GM12873 (cell line): ENCODE data around the gene RNGTT.

Experiments
- TF ChIP-seq, protein P1 (sequence below): IDR thresholded peaks from 2 replicates; pipeline ENCODE4 v1.5.1; 2012; ENCODE audit warnings: low read depth, mild to moderate bottlenecking, moderate library complexity, low read length, control low read depth; ENCODE audit not compliant: insufficient read depth; ENCODE audit errors: missing control alignments

The RNGTT gene

DNA sequence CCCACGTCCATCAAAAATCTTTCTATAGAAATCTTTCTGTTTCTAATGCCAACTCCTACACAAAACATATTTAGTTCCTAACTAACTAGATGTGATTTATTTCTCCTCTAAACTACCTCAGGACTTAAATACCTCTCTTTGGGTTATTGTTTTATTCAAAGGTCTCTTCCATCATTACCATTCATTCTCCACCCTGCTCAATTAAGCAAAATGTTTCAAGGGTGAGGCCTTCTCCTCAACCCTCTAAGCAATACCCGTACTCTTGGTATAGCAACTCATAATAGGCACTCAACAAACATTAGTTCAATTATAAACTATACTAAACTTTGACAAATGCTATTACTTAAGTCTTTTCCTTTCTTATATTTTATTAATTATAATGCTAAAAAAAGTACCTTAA, 111.4 kb downstream of the RNGTT start:
- TF ChIP-seq, protein P1, sequence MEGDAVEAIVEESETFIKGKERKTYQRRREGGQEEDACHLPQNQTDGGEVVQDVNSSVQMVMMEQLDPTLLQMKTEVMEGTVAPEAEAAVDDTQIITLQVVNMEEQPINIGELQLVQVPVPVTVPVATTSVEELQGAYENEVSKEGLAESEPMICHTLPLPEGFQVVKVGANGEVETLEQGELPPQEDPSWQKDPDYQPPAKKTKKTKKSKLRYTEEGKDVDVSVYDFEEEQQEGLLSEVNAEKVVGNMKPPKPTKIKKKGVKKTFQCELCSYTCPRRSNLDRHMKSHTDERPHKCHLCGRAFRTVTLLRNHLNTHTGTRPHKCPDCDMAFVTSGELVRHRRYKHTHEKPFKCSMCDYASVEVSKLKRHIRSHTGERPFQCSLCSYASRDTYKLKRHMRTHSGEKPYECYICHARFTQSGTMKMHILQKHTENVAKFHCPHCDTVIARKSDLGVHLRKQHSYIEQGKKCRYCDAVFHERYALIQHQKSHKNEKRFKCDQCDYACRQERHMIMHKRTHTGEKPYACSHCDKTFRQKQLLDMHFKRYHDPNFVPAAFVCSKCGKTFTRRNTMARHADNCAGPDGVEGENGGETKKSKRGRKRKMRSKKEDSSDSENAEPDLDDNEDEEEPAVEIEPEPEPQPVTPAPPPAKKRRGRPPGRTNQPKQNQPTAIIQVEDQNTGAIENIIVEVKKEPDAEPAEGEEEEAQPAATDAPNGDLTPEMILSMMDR, result no peak

DNA sequence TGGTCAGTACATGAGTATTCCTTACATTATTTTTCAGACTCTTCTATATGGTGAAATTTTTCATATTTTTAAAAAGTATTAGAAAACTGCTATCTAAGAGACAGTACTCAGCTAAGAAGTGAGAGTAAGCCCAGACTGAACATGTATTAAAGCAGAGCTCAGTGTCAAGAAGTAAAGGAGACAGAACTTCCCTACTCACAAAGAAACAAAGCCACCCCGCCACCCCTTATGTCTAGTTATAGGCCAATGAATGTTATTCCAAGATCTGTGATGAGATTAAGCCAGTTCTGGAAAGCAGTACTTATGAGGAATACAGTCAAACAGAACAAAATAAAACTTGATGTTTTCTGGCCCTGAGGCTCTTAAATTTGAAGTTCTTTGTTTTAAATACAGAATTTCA, 114.5 kb downstream of the RNGTT start:
- TF ChIP-seq, protein P1, result no peak

DNA sequence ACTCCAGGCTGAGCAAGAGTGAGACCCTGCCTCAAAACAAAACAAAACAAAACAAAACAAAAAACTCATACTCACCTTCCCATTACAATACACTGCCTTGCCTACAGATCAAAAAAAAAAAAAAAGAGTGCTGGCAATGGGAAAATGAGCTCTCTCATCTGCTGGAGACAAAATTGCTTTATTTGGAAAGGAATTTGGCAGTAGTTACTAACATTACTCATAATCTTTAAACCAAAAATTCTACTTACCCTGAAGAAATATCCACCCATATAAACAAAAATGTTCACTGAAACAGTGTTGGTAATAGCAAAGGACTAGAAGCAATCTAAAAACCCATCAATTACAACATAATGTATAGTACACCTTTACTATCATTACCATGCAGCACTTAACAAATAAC, 120.4 kb downstream of the RNGTT start:
- TF ChIP-seq, protein P1, result no peak

DNA sequence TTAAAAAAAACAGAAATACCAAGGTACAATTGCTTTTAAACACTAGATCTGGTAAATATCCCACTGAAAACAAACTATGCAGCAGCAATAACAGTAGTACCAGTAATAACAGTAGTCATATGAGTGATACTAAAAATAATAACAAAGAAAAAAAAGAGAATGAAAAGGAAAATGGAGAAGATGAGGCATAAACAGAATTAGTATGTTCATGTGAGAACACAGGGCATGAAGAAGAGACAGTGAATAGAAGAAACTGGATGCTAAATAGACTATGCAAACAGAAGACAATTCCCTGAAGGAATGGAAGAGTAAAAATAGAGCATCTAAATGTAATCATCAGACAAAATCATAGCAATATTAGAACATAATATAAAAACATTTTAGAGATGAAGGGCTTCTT, 121.1 kb downstream of the RNGTT start:
- TF ChIP-seq, protein P1, result no peak

DNA sequence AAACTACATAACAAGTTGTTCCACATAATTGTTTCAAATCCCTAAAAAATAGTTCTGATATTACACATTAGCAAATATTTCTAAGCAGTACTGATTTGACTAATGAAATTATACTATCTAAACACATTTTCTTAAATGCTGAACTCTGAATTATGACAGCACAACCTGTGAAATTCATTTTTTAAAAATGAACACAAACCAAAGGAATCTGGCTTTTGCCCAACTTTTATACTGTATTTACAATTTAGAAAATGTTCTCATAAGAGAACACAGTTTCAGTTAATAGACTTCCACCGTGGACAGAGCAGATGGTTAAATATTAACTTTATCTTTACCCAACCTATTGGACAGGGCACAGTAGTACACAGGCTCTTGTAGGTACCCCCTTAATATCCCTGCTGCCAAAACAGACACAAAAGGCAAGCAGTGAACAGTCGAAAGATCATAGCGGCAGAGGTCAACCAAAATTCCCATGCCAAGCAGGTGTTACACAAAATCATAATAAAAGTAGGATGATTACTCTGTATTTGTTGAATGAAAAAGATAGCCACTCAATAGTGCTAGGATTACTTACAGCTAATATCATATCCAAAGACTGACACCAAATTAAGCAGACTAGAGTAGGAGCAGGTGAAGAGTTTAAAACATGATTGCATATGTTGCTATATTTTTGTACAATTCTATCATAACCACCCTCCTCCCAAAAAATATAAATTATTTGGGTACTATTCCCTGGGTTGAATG, 122.5 kb downstream of the RNGTT start:
- TF ChIP-seq, protein P1, result no peak

DNA sequence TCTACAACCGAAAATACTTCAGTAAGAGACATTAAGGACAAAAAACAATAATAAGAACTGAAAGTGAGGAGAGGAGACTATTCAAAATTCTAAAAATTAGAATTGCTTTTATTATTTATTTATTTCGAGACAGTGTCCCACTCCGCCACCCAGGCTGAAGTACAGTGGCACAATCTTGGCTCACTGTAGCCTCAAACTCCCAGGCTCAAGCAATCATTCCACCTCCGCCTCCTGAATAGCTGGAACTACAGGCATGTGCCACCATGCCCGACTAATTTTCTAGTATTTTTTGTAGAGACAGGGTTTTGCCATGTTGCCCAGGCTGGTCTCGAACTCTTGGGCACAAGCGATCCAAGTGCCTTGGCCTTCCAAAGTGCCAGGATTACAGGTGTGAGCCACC, 123.1 kb downstream of the RNGTT start:
- TF ChIP-seq, protein P1, result no peak

DNA sequence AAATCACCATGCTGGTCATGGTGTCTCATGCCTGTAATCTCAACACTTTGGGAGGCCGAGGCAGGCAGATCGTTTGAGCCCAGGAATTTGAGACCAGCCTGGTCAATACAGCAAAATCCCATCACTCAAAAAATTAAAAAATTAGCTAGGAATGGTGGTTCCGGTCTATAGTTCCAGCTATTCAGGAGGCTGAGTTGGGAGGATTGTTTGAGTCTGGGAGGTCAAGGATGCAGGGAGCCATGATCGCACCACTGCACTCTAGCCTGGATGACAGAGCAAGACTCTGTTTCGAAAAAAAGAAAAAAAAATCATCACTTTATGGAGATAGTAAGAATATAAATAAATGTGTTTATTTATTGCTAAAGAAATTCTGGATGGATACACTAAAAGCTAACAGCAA, 124.1 kb downstream of the RNGTT start:
- TF ChIP-seq, protein P1, result no peak
